NK-92 treated with Interleukin-12 subunit alpha and Interleukin-12 subunit beta, amount 100 ng/mL, for 24 hours (cell line): Measurements from ENCODE around the gene ME3.
"Not testable (repeated sequence)": the region's sequence is repeated elsewhere in the genome, so short reads cannot be mapped to it uniquely, and the experiment has no call there.

Experiments used
- DNase-seq: peaks from one replicate; lab custom pipeline; 2025; lab: John Stamatoyannopoulos, UW

Gene ME3

GRCh38 chr11:86427441-86427840 is 245.0 kb downstream of the ME3 start:
- DNase-seq = no peak

- DNase-seq = not testable (repeated sequence)
These were observed 248.9 kb downstream of the ME3 start for GRCh38 chr11:86423488-86423887.

GRCh38 chr11:86422371-86422770 is 250.0 kb downstream of the ME3 start:
- no peak for DNase-seq

GRCh38 chr11:86421946-86422345 is 250.5 kb downstream of the ME3 start:
- no peak for DNase-seq

- DNase-seq = no peak
These were observed 253.5 kb downstream of the ME3 start for GRCh38 chr11:86418917-86419316.

- DNase-seq = no peak
These were observed 253.9 kb downstream of the ME3 start for GRCh38 chr11:86418513-86418912.

GRCh38 chr11:86418106-86418505 is 254.3 kb downstream of the ME3 start:
- no peak for DNase-seq

GRCh38 chr11:86416951-86417350 is 255.5 kb downstream of the ME3 start:
- not testable (repeated sequence) for DNase-seq

- no peak for DNase-seq
These were observed 255.9 kb downstream of the ME3 start for GRCh38 chr11:86416494-86416893.

- DNase-seq = no peak
These were observed 257.4 kb downstream of the ME3 start for GRCh38 chr11:86415026-86415425.

GRCh38 chr11:86414032-86414431 is 258.4 kb downstream of the ME3 start:
- no peak for DNase-seq

GRCh38 chr11:86408845-86409244 is 263.6 kb downstream of the ME3 start:
- DNase-seq = no peak

- DNase-seq = no peak
These were observed 269.0 kb downstream of the ME3 start for GRCh38 chr11:86403458-86403857.

GRCh38 chr11:86398106-86398505 is 274.3 kb downstream of the ME3 start:
- DNase-seq = no peak

- DNase-seq = no peak
These were observed 275.1 kb downstream of the ME3 start for GRCh38 chr11:86397351-86397750.

- no peak for DNase-seq
These were observed 276.0 kb downstream of the ME3 start for GRCh38 chr11:86396396-86396795.

GRCh38 chr11:86395061-86395551 is 277.3 kb downstream of the ME3 start:
- DNase-seq = no peak
